H9 (cell line): ENCODE measurements around the gene FAM177A1. TPM values are rescaled to one million over a fixed set of nuclear protein-coding genes. Genes with fewer than 3 reads are reported as not detected.
"Not testable (repeated sequence)": the region's sequence is repeated elsewhere in the genome, so short reads cannot be mapped to it uniquely, and the experiment has no call there.

Experiments used
- DNase-seq: peaks from one replicate; pipeline ENCODE4 v3.0.0-alpha.2; 2017
- H2AFZ ChIP-seq: one replicate; pipeline ENCODE4 v1.6.1; 2013; ENCODE audit warnings: mild to moderate bottlenecking, low read length, control low read depth, moderate library complexity
- H2AK5ac ChIP-seq: 2 replicates; pipeline ENCODE4 v1.6.1; 2013; ENCODE audit warnings: low read length, control low read depth, mixed read lengths; ENCODE audit not compliant: insufficient read length
- H2BK120ac ChIP-seq: one replicate; pipeline ENCODE4 v1.6.1; 2013; ENCODE audit warnings: low read depth, mild to moderate bottlenecking, low read length, control low read depth, inconsistent platforms; ENCODE audit not compliant: poor library complexity, severe bottlenecking
- H2BK12ac ChIP-seq: 2 replicates; pipeline ENCODE4 v1.6.1; 2013; ENCODE audit warnings: low read length, control low read depth, mixed read lengths, low read depth; ENCODE audit not compliant: insufficient read length
- H2BK15ac ChIP-seq: 2 replicates; pipeline ENCODE4 v1.6.1; 2013; ENCODE audit warnings: low read depth, low read length, control low read depth
- H2BK20ac ChIP-seq: one replicate; pipeline ENCODE4 v1.6.1; 2013; ENCODE audit warnings: low read depth, mild to moderate bottlenecking, low read length, control low read depth, inconsistent platforms; ENCODE audit not compliant: poor library complexity, severe bottlenecking
- H2BK5ac ChIP-seq: 2 replicates; pipeline ENCODE4 v1.6.1; 2013; ENCODE audit warnings: low read length, control low read depth, mixed read lengths; ENCODE audit not compliant: insufficient read length
- H3K14ac ChIP-seq: 2 replicates; pipeline ENCODE4 v1.6.1; 2013; ENCODE audit warnings: low read length, control low read depth; ENCODE audit not compliant: insufficient read depth
- H3K18ac ChIP-seq: 2 replicates; pipeline ENCODE4 v1.6.1; 2013; ENCODE audit warnings: low read depth, mild to moderate bottlenecking, mixed read lengths, low read length, control low read depth; ENCODE audit not compliant: insufficient read length
- H3K23ac ChIP-seq: 2 replicates; pipeline ENCODE4 v1.6.1; 2013; ENCODE audit warnings: low read length, control low read depth, mixed read lengths, low read depth; ENCODE audit not compliant: insufficient read length
- H3K23me2 ChIP-seq: 2 replicates; pipeline ENCODE4 v1.6.1; 2013; ENCODE audit warnings: low read depth, mild to moderate bottlenecking, mixed read lengths, low read length, control low read depth; ENCODE audit not compliant: insufficient read length, poor library complexity, severe bottlenecking
- H3K27ac ChIP-seq: 2 replicates; pipeline ENCODE4 v1.5.1; 2013; ENCODE audit warnings: low read length, control low read depth, mixed read lengths, low read depth; ENCODE audit not compliant: insufficient read length
- H3K27me3 ChIP-seq: 2 replicates; pipeline ENCODE4 v1.6.1; 2013; ENCODE audit warnings: low read length, control low read depth, inconsistent platforms; ENCODE audit not compliant: insufficient read depth
- H3K4ac ChIP-seq: 2 replicates; pipeline ENCODE4 v1.6.1; 2013; ENCODE audit warnings: low read depth, mild to moderate bottlenecking, control low read depth, inconsistent platforms, low read length, moderate library complexity
- H3K4me1 ChIP-seq: 2 replicates; pipeline ENCODE4 v1.6.1; 2013; ENCODE audit warnings: low read length, control low read depth, inconsistent platforms; ENCODE audit not compliant: insufficient read depth
- H3K4me2 ChIP-seq: 2 replicates; pipeline ENCODE4 v1.6.1; 2013; ENCODE audit warnings: low read length, control low read depth, mixed read lengths; ENCODE audit not compliant: insufficient read length, insufficient read depth
- H3K56ac ChIP-seq: 2 replicates; pipeline ENCODE4 v1.6.1; 2013; ENCODE audit warnings: low read depth, mild to moderate bottlenecking, mixed read lengths, low read length, control low read depth; ENCODE audit not compliant: insufficient read length
- H3K79me1 ChIP-seq: 2 replicates; pipeline ENCODE4 v1.6.1; 2013; ENCODE audit warnings: low read depth, mild to moderate bottlenecking, moderate library complexity, low read length, control low read depth, inconsistent platforms; ENCODE audit not compliant: insufficient read depth, poor library complexity, severe bottlenecking
- H3K79me2 ChIP-seq: 2 replicates; pipeline ENCODE4 v1.6.1; 2013; ENCODE audit warnings: low read length, control low read depth, inconsistent platforms; ENCODE audit not compliant: insufficient read depth
- H3K9ac ChIP-seq: 2 replicates; pipeline ENCODE4 v1.6.1; 2013; ENCODE audit warnings: low read length, control low read depth, mixed read lengths; ENCODE audit not compliant: insufficient read length; ENCODE audit errors: extremely low read depth
- H3K9me3 ChIP-seq: one replicate; pipeline ENCODE4 v1.6.1; 2013; ENCODE audit warnings: low read depth, low read length, inconsistent platforms; ENCODE audit not compliant: control insufficient read depth
- H3T11ph ChIP-seq: one replicate; pipeline ENCODE4 v1.6.1; 2013; ENCODE audit warnings: mild to moderate bottlenecking, low read length, control low read depth, inconsistent platforms
- H4K20me1 ChIP-seq: one replicate; pipeline ENCODE4 v1.6.1; 2013; ENCODE audit not compliant: control insufficient read depth, insufficient read length, insufficient read depth
- H4K5ac ChIP-seq: 2 replicates; pipeline ENCODE4 v1.6.1; 2013; ENCODE audit warnings: low read depth, mild to moderate bottlenecking, mixed read lengths, low read length, control low read depth; ENCODE audit not compliant: insufficient read length
- H4K8ac ChIP-seq: replicated peaks from 2 replicates; pipeline ENCODE4 v1.6.1; 2013; ENCODE audit warnings: low read length, control low read depth, mixed read lengths, low read depth; ENCODE audit not compliant: insufficient read length
- H4K91ac ChIP-seq: 2 replicates; pipeline ENCODE4 v1.6.1; 2013; ENCODE audit warnings: low read depth, mild to moderate bottlenecking, moderate library complexity, mixed read lengths, low read length, control low read depth; ENCODE audit not compliant: insufficient read length
- H3K27ac Mint-ChIP-seq, 3 experiments: 2 replicates in 2 of 3; 3 replicates in 1 of 3; pipeline ENCODE4 v1.8.0; 2020 to 2021; ENCODE audit warnings: mixed read lengths in 3 of 3, mild to moderate bottlenecking in 1 of 3, moderate library complexity in 1 of 3
- H3K27me3 Mint-ChIP-seq: 2 replicates; pipeline ENCODE4 v1.8.0; 2021; ENCODE audit warnings: low read depth, mild to moderate bottlenecking, moderate library complexity, mixed read lengths
- H3K36me3 Mint-ChIP-seq, 3 experiments: 2 replicates in 2 of 3; 3 replicates in 1 of 3; pipeline ENCODE4 v1.8.0; 2020 to 2021; ENCODE audit warnings: low read depth in 3 of 3, mixed read lengths in 3 of 3; ENCODE audit not compliant: insufficient read depth in 1 of 3
- H3K4me1 Mint-ChIP-seq, 2 experiments: 2 replicates each; pipeline ENCODE4 v1.8.0; 2020; ENCODE audit warnings: mixed read lengths in 2 of 2
- H3K4me3 Mint-ChIP-seq, 2 experiments: 2 replicates in 1 of 2; 3 replicates in 1 of 2; pipeline ENCODE4 v1.8.0; 2020 to 2021; ENCODE audit warnings: mild to moderate bottlenecking in 2 of 2, mixed read lengths in 2 of 2, moderate library complexity in 1 of 2
- H3K9me3 Mint-ChIP-seq, 2 experiments: 2 replicates in 1 of 2; 3 replicates in 1 of 2; pipeline ENCODE4 v1.8.0; 2020; ENCODE audit warnings: mild to moderate bottlenecking in 2 of 2, mixed read lengths in 2 of 2, moderate library complexity in 1 of 2
- WGBS: extraction: QIAGEN DNeasy Blood & Tissue Kit; methylation state at CpG from one replicate; pipeline ENCODE4 v1.1.7; 2013; ENCODE audit warnings: missing lambda C conversion rate, low lambda C conversion rate, mixed read lengths; ENCODE audit not compliant: insufficient read length; ENCODE audit errors: extremely low coverage; 5-methylcytosine and 5-hydroxymethylcytosine counted together
- total RNA-seq: library from RNA; stranded (reverse); gene quantifications from 2 replicates; pipeline ENCODE4 v1.2.1, GENCODE V29; 2021
- TF ChIP-seq, protein P1 (sequence below): fragments of 200-600 bp; sonication (generic); conservative IDR thresholded peaks from 3 replicates; pipeline ENCODE4 v1.8.0; 2021; ENCODE audit warnings: antibody characterized with exemption, mild to moderate bottlenecking

The FAM177A1 gene
- total RNA-seq, 1 experiment from 2014 or later: 43.1 TPM

- Histone ChIP-seq H4K91ac (no peak overlapping the region), H4K5ac (no peak overlapping the region), H2AK5ac (no peak overlapping the region), H3T11ph (no peak overlapping the region), H3K23me2 (no peaks in the 10 kb centered on the region), H2BK20ac (no peak overlapping the region), H3K79me2 (no peaks in the 10 kb centered on the region), H3K4ac (no peak overlapping the region), H3K27ac (no peak overlapping the region), H3K4me1 (no peaks in the 10 kb centered on the region), H4K8ac (no peak overlapping the region), H2AFZ (no peak overlapping the region), H3K56ac (no peak overlapping the region), H3K18ac (no peak overlapping the region), H3K23ac (no peak overlapping the region), H2BK5ac (no peak overlapping the region), H3K4me2 (no peak overlapping the region), H3K9ac (no peak overlapping the region), H2BK12ac (no peak overlapping the region), H3K14ac (no peak overlapping the region), H3K27me3 (no peaks in the 10 kb centered on the region), H2BK15ac (no peak overlapping the region), H2BK120ac (no peak overlapping the region), H3K9me3 (no peaks in the 10 kb centered on the region), H3K79me1 (no peaks in the 10 kb centered on the region), H4K20me1 (no peaks in the 10 kb centered on the region)
- WGBS: no CpG with 5 or more reads among the region's 5 CpGs
- H3K4me3 Mint-ChIP-seq: no peak overlapping the region
- no peak overlapping the region for H3K27ac Mint-ChIP-seq
- TF ChIP-seq, protein P1, sequence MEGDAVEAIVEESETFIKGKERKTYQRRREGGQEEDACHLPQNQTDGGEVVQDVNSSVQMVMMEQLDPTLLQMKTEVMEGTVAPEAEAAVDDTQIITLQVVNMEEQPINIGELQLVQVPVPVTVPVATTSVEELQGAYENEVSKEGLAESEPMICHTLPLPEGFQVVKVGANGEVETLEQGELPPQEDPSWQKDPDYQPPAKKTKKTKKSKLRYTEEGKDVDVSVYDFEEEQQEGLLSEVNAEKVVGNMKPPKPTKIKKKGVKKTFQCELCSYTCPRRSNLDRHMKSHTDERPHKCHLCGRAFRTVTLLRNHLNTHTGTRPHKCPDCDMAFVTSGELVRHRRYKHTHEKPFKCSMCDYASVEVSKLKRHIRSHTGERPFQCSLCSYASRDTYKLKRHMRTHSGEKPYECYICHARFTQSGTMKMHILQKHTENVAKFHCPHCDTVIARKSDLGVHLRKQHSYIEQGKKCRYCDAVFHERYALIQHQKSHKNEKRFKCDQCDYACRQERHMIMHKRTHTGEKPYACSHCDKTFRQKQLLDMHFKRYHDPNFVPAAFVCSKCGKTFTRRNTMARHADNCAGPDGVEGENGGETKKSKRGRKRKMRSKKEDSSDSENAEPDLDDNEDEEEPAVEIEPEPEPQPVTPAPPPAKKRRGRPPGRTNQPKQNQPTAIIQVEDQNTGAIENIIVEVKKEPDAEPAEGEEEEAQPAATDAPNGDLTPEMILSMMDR: no peak
- peaks cover 3% of the 10 kb centered on the region; the same call in 1 of the 2 replicates for H3K27me3 Mint-ChIP-seq
- peaks cover 26 to 46% (median 40%) of the 10 kb centered on the region in 3 experiments for H3K36me3 Mint-ChIP-seq
- H3K9me3 Mint-ChIP-seq: peaks cover 26 to 31% of the 10 kb centered on the region in 2 experiments
- DNase-seq: no peak
- no peaks in the 10 kb centered on the region for H3K4me1 Mint-ChIP-seq
Measured at GRCh38 chr14:35034440-35034833, 11.6 kb upstream of the FAM177A1 start.

GRCh38 chr14:35034944-35035554 is 11.0 kb upstream of the FAM177A1 start:
- H3K14ac ChIP-seq, H3K23ac ChIP-seq, H3K9me3 ChIP-seq, H2BK5ac ChIP-seq, H4K8ac ChIP-seq, H3T11ph ChIP-seq, H2BK12ac ChIP-seq, H4K5ac ChIP-seq, H3K56ac ChIP-seq, H3K4me3 Mint-ChIP-seq, H3K4me2 ChIP-seq, H3K4me1 Mint-ChIP-seq, H3K27ac ChIP-seq, H4K91ac ChIP-seq, H2AFZ ChIP-seq, H3K23me2 ChIP-seq, H3K79me2 ChIP-seq, H2BK120ac ChIP-seq, H3K79me1 ChIP-seq, DNase-seq, H3K4me1 ChIP-seq, H3K18ac ChIP-seq, H2AK5ac ChIP-seq, H3K4ac ChIP-seq, H2BK20ac ChIP-seq, H3K27me3 Mint-ChIP-seq, H2BK15ac ChIP-seq, H3K27ac Mint-ChIP-seq, H3K27me3 ChIP-seq, H4K20me1 ChIP-seq, H3K9ac ChIP-seq: not testable (repeated sequence)
- WGBS: no CpG with 5 or more reads among the region's 5 CpGs
- H3K36me3 Mint-ChIP-seq: peaks cover 23 to 43% (median 37%) of the 10 kb centered on the region in 3 experiments
- peaks cover 26 to 31% of the 10 kb centered on the region in 2 experiments for H3K9me3 Mint-ChIP-seq
